IMR-90 (cell line): ENCODE results near the gene C1R. TPM values are rescaled to one million over a fixed set of nuclear protein-coding genes. Genes with fewer than 3 reads are reported as not detected.

Source experiments
- ATAC-seq: fragments of 200-7000 bp; cut with Tn5 transposase; 2 replicates; pipeline ENCODE4 v1.9.1; 2020; ENCODE audit warnings: low read depth, mild to moderate bottlenecking, moderate library complexity
- BruUV-seq: library from RNA; stranded (reverse); fragments of 400-500 nt; replicated peaks from 2 replicates; lab custom pipeline; 2021; lab: Mats Ljungman, UMichigan
- CTCF ChIA-PET: fragments of 300-600 bp; formaldehyde crosslinking; extraction: SDS; loops from one replicate; lab custom pipeline; 2021; ENCODE audit warnings: antibody characterized with exemption; lab: Yijun Ruan, JAX
- POLR2A ChIA-PET: fragments of 300-600 bp; sonication (Branson Sonifier 250); formaldehyde crosslinking; loops from one replicate; lab custom pipeline; 2022; ENCODE audit warnings: antibody characterized with exemption; ENCODE audit not compliant: unreplicated experiment; lab: Charles Lee
- DNase-seq: peaks from one replicate; pipeline ENCODE4 v3.0.0; 2013
- H2AFZ ChIP-seq: replicated peaks from 2 replicates; pipeline ENCODE3; 2013; ENCODE audit warnings: low read length, mild to moderate bottlenecking; ENCODE audit not compliant: poor library complexity
- H2AK5ac ChIP-seq: 2 replicates; pipeline ENCODE4 v1.6.1; 2013; ENCODE audit warnings: low read depth, low read length, inconsistent platforms
- H2AK9ac ChIP-seq: replicated peaks from 2 replicates; pipeline ENCODE3; 2013; ENCODE audit warnings: mild to moderate bottlenecking, low read depth, low read length, moderate library complexity; ENCODE audit not compliant: poor library complexity
- H2BK120ac ChIP-seq: 2 replicates; pipeline ENCODE4 v1.6.1; 2013; ENCODE audit warnings: low read depth, low read length, inconsistent platforms
- H2BK15ac ChIP-seq: 3 replicates; pipeline ENCODE4 v1.6.1; 2013; ENCODE audit warnings: low read depth, low read length, inconsistent platforms
- H2BK20ac ChIP-seq: 2 replicates; pipeline ENCODE4 v1.6.1; 2013; ENCODE audit warnings: low read depth, mild to moderate bottlenecking, inconsistent platforms, low read length, moderate library complexity
- H2BK5ac ChIP-seq: 2 replicates; pipeline ENCODE4 v1.6.1; 2013; ENCODE audit warnings: mild to moderate bottlenecking, low read depth, low read length, inconsistent platforms; ENCODE audit not compliant: poor library complexity, severe bottlenecking
- H3K14ac ChIP-seq: replicated peaks from 2 replicates; pipeline ENCODE4 v1.6.1; 2013; ENCODE audit warnings: low read depth, low read length, inconsistent platforms
- H3K18ac ChIP-seq: 2 replicates; pipeline ENCODE4 v1.6.1; 2013; ENCODE audit warnings: low read depth, low read length, control low read depth
- H3K23ac ChIP-seq: 2 replicates; pipeline ENCODE4 v1.6.1; 2013; ENCODE audit warnings: low read depth, low read length, inconsistent platforms
- H3K27ac ChIP-seq: 2 replicates; pipeline ENCODE4 v1.5.1; 2013; ENCODE audit warnings: mild to moderate bottlenecking, control low read depth, low read length; ENCODE audit not compliant: insufficient read depth
- H3K27me3 ChIP-seq: 2 replicates; pipeline ENCODE4 v1.6.1; 2013; ENCODE audit warnings: low read length; ENCODE audit not compliant: control insufficient read depth, insufficient read depth
- H3K36me3 ChIP-seq: 2 replicates; pipeline ENCODE4 v1.6.1; 2013; ENCODE audit warnings: low read length, mixed read lengths; ENCODE audit not compliant: control insufficient read depth, insufficient read depth
- H3K4ac ChIP-seq: 2 replicates; pipeline ENCODE4 v1.6.1; 2013; ENCODE audit warnings: low read depth, low read length, inconsistent platforms
- H3K4me1 ChIP-seq: 2 replicates; pipeline ENCODE4 v1.6.1; 2013; ENCODE audit warnings: low read length, mixed read lengths; ENCODE audit not compliant: control insufficient read depth, insufficient read depth
- H3K4me2 ChIP-seq: 2 replicates; pipeline ENCODE4 v1.6.1; 2013; ENCODE audit warnings: low read depth, mild to moderate bottlenecking, control low read depth, low read length, moderate library complexity
- H3K4me3 ChIP-seq: 2 replicates; pipeline ENCODE4 v1.5.1; 2013; ENCODE audit warnings: low read depth, mild to moderate bottlenecking, control low read depth, low read length, moderate library complexity; ENCODE audit not compliant: insufficient read depth
- H3K56ac ChIP-seq: 2 replicates; pipeline ENCODE4 v1.6.1; 2013; ENCODE audit warnings: low read length, inconsistent platforms; ENCODE audit not compliant: insufficient read depth; ENCODE audit errors: extremely low read depth
- H3K79me1 ChIP-seq, 2 experiments: 2 replicates each; pipeline ENCODE4 v1.6.1; 2013; ENCODE audit warnings: low read length in 2 of 2, inconsistent platforms in 1 of 2, low read depth in 1 of 2
- H3K9ac ChIP-seq: 2 replicates; pipeline ENCODE4 v1.6.1; 2013; ENCODE audit warnings: low read depth, low read length, control low read depth
- H3K9me1 ChIP-seq: 2 replicates; pipeline ENCODE4 v1.6.1; 2013; ENCODE audit warnings: low read length, inconsistent platforms; ENCODE audit not compliant: insufficient read depth
- H3K9me3 ChIP-seq: 2 replicates; pipeline ENCODE4 v1.6.1; 2013; ENCODE audit warnings: low read length; ENCODE audit not compliant: control insufficient read depth, insufficient read depth
- H4K20me1 ChIP-seq: 2 replicates; pipeline ENCODE4 v1.6.1; 2013; ENCODE audit warnings: low read length, inconsistent platforms; ENCODE audit not compliant: insufficient read depth
- H4K5ac ChIP-seq: 2 replicates; pipeline ENCODE4 v1.6.1; 2013; ENCODE audit warnings: mild to moderate bottlenecking, low read depth, low read length, control low read depth
- H4K8ac ChIP-seq, 2 experiments: 2 replicates each; pipeline ENCODE4 v1.6.1; 2013; ENCODE audit warnings: low read depth in 2 of 2, low read length in 2 of 2, control low read depth in 1 of 2, inconsistent platforms in 1 of 2
- H4K91ac ChIP-seq: 2 replicates; pipeline ENCODE4 v1.6.1; 2013; ENCODE audit warnings: low read depth, low read length, inconsistent platforms; ENCODE audit not compliant: insufficient read depth
- RFX5 ChIP-seq: IDR thresholded peaks from 2 replicates; pipeline ENCODE4 v1.8.0; 2012; ENCODE audit warnings: low read depth, mild to moderate bottlenecking, low read length, moderate library complexity
- WGBS, 2 experiments: methylation state at CpG; one replicate each; pipeline versions ENCODE4 v1.1.5 to v1.1.7; 2013; ENCODE audit warnings: missing lambda C conversion rate in 2 of 2; ENCODE audit not compliant: insufficient read length in 1 of 2; ENCODE audit errors: extremely low coverage in 2 of 2; 5-methylcytosine and 5-hydroxymethylcytosine counted together
- dilution Hi-C: fragments of 300-500 bp; cut with HindIII; formaldehyde crosslinking; loops from one replicate; pipeline ENCODE4 v1.14.3; 2018; ENCODE audit warnings: low sequenced_read_pairs; ENCODE audit not compliant: unreplicated experiment
- in situ Hi-C: fragments of 300-500 bp; cut with MboI; formaldehyde crosslinking; loops from 3 replicates; pipeline ENCODE4 v1.14.3; 2019; ENCODE audit warnings: low sequenced_read_pairs, inconsistent platforms, mixed read lengths
- intact Hi-C: fragments of 100-400 bp; cut with micrococcal nuclease; formaldehyde crosslinking; loops from 2 replicates; pipeline ENCODE4 v1.10.0; 2022
- polyA plus RNA-seq, 3 experiments: library from polyadenylated mRNA; depleted of rRNA; stranded (reverse); fragments of >200 nt; gene quantifications; 2 replicates each; pipeline ENCODE4 v1.2.3, GENCODE V29; 2012; ENCODE audit warnings: low replicate concordance in 1 of 3
- total RNA-seq: library from RNA; depleted of rRNA; stranded (reverse); fragments of >200 nt; gene quantifications from 2 replicates; pipeline ENCODE4 v1.2.3, GENCODE V29; 2012
- TF ChIP-seq, protein P1 (sequence below): conservative IDR thresholded peaks from 2 replicates; pipeline ENCODE4 v1.5.1; 2012; ENCODE audit warnings: mild to moderate bottlenecking, low read depth, low read length, improper control_type of control experiment
- TF ChIP-seq, protein P2 (sequence below): fragments of 150-350 bp; IDR thresholded peaks from 2 replicates; pipeline ENCODE4 v1.6.1; 2017; ENCODE audit warnings: mild to moderate bottlenecking, antibody characterized with exemption, low read length, low read depth

The C1R gene
- total and polyA plus RNA-seq, 2 of the 4 experiments (the other 2 are of a cell fraction), result 38.4 to 165 TPM

DNA sequence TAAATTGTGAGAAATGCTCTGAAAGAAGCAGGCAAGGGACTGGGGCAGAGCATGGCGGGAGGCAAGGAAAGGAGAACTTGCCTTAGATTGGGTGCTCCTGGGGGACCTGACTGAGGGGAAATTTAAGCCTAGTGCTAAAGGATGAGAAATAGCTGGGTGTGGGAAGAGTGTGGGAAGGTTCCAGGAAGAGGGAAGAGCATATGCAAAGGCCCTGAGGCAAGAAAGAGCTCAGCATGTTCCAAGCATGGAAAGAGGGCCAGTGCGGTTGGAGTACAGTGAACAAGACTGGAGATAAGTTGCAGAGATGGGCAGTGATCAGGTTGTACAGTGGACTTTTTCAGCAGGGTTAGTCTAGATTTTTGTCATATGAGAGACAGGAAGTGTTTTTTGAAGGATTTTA lies 47.0 kb upstream of the C1R start:
- no peak overlapping the region for H2BK5ac ChIP-seq
- no peak for ATAC-seq
- H3K23ac ChIP-seq, result no peak overlapping the region
- no peak overlapping the region for H4K5ac ChIP-seq
- in situ Hi-C loops (no loop called here), dilution Hi-C loops (no loop called here), intact Hi-C loops (no loop called here)
- H3K27me3 ChIP-seq, result no peaks in the 10 kb centered on the region
- H3K56ac ChIP-seq, result no peak overlapping the region
- no peak overlapping the region for H2AK5ac ChIP-seq
- H3K36me3 ChIP-seq, result peaks cover 58% of the 10 kb centered on the region
- no peaks in the 10 kb centered on the region for H4K20me1 ChIP-seq
- no TSS peak for BruUV-seq
- H3K4ac ChIP-seq, result no peak overlapping the region
- no peak overlapping the region for H2BK20ac ChIP-seq
- WGBS, 2 experiments, result 100% methylated on average over 1 of the region's 2 CpGs; no CpG with 5 or more reads in 1 of the 2 experiments
- H4K8ac ChIP-seq, result no peak overlapping the region
- H3K27ac ChIP-seq, result no peak overlapping the region
- no peaks in the 10 kb centered on the region for H3K9me3 ChIP-seq
- no peak overlapping the region for H3K14ac ChIP-seq
- no peak overlapping the region for H3K4me2 ChIP-seq
- H3K4me3 ChIP-seq, result no peak overlapping the region
- H2BK120ac ChIP-seq, result no peak overlapping the region
- no peak overlapping the region for H2AFZ ChIP-seq
- no peaks in the 10 kb centered on the region for H3K79me1 ChIP-seq
- H3K9me1 ChIP-seq, result peaks cover 6% of the 10 kb centered on the region; the same call in 1 of the 2 replicates
- no peak overlapping the region for H2AK9ac ChIP-seq
- no peak overlapping the region for H4K91ac ChIP-seq
- no peaks in the 10 kb centered on the region for H3K4me1 ChIP-seq
- no peak overlapping the region for H3K18ac ChIP-seq
- POLR2A ChIA-PET, result no interaction called here
- H3K9ac ChIP-seq, result no peak overlapping the region
- CTCF ChIA-PET, result no interaction called here
- TF ChIP-seq, protein P1, sequence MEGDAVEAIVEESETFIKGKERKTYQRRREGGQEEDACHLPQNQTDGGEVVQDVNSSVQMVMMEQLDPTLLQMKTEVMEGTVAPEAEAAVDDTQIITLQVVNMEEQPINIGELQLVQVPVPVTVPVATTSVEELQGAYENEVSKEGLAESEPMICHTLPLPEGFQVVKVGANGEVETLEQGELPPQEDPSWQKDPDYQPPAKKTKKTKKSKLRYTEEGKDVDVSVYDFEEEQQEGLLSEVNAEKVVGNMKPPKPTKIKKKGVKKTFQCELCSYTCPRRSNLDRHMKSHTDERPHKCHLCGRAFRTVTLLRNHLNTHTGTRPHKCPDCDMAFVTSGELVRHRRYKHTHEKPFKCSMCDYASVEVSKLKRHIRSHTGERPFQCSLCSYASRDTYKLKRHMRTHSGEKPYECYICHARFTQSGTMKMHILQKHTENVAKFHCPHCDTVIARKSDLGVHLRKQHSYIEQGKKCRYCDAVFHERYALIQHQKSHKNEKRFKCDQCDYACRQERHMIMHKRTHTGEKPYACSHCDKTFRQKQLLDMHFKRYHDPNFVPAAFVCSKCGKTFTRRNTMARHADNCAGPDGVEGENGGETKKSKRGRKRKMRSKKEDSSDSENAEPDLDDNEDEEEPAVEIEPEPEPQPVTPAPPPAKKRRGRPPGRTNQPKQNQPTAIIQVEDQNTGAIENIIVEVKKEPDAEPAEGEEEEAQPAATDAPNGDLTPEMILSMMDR, result no peak
- TF ChIP-seq, protein P2, sequence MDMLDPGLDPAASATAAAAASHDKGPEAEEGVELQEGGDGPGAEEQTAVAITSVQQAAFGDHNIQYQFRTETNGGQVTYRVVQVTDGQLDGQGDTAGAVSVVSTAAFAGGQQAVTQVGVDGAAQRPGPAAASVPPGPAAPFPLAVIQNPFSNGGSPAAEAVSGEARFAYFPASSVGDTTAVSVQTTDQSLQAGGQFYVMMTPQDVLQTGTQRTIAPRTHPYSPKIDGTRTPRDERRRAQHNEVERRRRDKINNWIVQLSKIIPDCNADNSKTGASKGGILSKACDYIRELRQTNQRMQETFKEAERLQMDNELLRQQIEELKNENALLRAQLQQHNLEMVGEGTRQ, result no peak
- no peak for TF ChIP-seq RFX5
- H2BK15ac ChIP-seq, result no peak overlapping the region
- DNase-seq, result no peak
